GM06990 (cell line): ENCODE data around the gene TMEM121B.

Source experiments
- DNase-seq: peaks from one replicate; pipeline ENCODE4 v3.0.0-alpha.2; 2011; ENCODE audit not compliant: insufficient read length; ENCODE audit errors: extremely low read depth
- H3K27me3 ChIP-seq: replicated peaks from 2 replicates; pipeline ENCODE4 v1.6.0; 2011; ENCODE audit warnings: low read length; ENCODE audit not compliant: control insufficient read depth, insufficient read depth
- H3K36me3 ChIP-seq: 2 replicates; pipeline ENCODE4 v1.5.1; 2011; ENCODE audit warnings: low read length; ENCODE audit not compliant: control insufficient read depth, insufficient read depth
- H3K4me3 ChIP-seq: replicated peaks from 2 replicates; pipeline ENCODE4 v1.5.1; 2011; ENCODE audit warnings: low read depth, mild to moderate bottlenecking, control low read depth, low read length
- TF ChIP-seq, protein P1 (sequence below): IDR thresholded peaks from 2 replicates; pipeline ENCODE4 v1.5.1; 2011; ENCODE audit warnings: low read length, control low read depth, mild to moderate bottlenecking, inconsistent platforms; ENCODE audit not compliant: insufficient read depth, poor library complexity, severe bottlenecking

The TMEM121B gene

GRCh38 chr22:17117890-17118289 is 3.3 kb downstream of the TMEM121B start:
- H3K36me3 ChIP-seq, result no peaks in the 10 kb centered on the region
- H3K27me3 ChIP-seq, result no peaks in the 10 kb centered on the region
- no peak overlapping the region for H3K4me3 ChIP-seq
- TF ChIP-seq, protein P1, sequence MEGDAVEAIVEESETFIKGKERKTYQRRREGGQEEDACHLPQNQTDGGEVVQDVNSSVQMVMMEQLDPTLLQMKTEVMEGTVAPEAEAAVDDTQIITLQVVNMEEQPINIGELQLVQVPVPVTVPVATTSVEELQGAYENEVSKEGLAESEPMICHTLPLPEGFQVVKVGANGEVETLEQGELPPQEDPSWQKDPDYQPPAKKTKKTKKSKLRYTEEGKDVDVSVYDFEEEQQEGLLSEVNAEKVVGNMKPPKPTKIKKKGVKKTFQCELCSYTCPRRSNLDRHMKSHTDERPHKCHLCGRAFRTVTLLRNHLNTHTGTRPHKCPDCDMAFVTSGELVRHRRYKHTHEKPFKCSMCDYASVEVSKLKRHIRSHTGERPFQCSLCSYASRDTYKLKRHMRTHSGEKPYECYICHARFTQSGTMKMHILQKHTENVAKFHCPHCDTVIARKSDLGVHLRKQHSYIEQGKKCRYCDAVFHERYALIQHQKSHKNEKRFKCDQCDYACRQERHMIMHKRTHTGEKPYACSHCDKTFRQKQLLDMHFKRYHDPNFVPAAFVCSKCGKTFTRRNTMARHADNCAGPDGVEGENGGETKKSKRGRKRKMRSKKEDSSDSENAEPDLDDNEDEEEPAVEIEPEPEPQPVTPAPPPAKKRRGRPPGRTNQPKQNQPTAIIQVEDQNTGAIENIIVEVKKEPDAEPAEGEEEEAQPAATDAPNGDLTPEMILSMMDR, result no peak
- no peak for DNase-seq

DNA sequence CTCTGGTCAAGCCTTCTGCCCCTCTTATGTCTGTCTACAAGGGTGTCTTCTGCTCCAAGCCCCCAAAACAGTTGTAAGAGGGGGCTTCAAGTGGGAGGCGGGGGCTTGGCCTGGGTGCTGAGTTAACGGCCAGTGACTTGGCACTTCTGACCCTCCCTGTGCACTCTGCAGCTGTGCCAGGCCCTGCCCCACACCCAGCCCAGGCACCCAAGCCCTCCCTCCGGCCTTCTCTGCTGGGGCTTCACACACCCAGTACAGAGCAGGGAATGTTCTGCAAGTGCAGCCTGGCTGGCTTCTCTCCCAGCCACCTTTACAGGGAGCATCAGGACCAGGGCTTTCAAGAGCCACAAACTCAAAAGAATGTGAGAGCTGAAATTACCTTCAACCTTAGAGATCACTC is 3.8 kb downstream of the TMEM121B start:
- TF ChIP-seq, protein P1, result no peak
- no peaks in the 10 kb centered on the region for H3K36me3 ChIP-seq
- no peak for DNase-seq
- H3K27me3 ChIP-seq, result no peaks in the 10 kb centered on the region
- no peak overlapping the region for H3K4me3 ChIP-seq

- Histone ChIP-seq H3K4me3 (no peak overlapping the region), H3K27me3 (no peaks in the 10 kb centered on the region), H3K36me3 (no peaks in the 10 kb centered on the region)
- no peak for DNase-seq
- TF ChIP-seq, protein P1, result no peak
Observed at GRCh38 chr22:17116572-17117330, 4.4 kb downstream of the TMEM121B start.

DNA sequence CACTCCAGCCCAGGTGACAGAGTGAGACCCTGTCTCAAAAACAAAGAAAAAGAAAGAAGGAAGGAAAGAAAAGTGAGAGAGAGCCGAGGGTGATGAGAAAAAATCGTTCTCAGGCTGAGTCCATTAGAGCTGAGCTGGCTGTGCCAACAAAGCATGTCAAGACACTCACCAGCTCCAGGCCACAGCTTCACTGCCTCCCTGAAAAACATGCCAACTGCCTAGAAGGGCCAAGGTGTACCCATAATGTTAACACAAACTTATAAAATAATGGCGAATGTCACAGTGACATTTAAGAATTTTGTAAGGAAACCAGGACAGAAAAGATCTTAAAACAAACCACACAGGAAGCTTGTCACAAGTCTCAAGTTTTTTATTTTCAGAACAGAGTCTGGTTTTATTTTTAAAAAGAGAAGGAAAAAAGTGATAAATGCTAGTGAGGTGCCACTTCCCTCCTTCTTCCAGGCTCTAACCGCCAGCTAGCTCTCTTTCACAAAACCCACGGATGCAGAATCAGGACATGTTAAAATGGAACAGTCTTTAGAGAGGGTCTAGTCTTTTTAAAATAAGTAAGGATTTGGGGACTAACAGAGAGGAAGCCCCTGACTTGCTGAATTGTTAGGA is 5.1 kb downstream of the TMEM121B start:
- TF ChIP-seq, protein P1, result no peak
- Histone ChIP-seq H3K27me3 (no peaks in the 10 kb centered on the region), H3K36me3 (no peaks in the 10 kb centered on the region), H3K4me3 (no peak overlapping the region)
- no peak for DNase-seq

GRCh38 chr22:17115236-17115635 is 5.9 kb downstream of the TMEM121B start:
- TF ChIP-seq, protein P1, result no peak
- H3K36me3 ChIP-seq, result no peaks in the 10 kb centered on the region
- no peak for DNase-seq
- no peak overlapping the region for H3K4me3 ChIP-seq
- no peaks in the 10 kb centered on the region for H3K27me3 ChIP-seq
